ENCODE data around the gene DCT.

Gene DCT

DNA sequence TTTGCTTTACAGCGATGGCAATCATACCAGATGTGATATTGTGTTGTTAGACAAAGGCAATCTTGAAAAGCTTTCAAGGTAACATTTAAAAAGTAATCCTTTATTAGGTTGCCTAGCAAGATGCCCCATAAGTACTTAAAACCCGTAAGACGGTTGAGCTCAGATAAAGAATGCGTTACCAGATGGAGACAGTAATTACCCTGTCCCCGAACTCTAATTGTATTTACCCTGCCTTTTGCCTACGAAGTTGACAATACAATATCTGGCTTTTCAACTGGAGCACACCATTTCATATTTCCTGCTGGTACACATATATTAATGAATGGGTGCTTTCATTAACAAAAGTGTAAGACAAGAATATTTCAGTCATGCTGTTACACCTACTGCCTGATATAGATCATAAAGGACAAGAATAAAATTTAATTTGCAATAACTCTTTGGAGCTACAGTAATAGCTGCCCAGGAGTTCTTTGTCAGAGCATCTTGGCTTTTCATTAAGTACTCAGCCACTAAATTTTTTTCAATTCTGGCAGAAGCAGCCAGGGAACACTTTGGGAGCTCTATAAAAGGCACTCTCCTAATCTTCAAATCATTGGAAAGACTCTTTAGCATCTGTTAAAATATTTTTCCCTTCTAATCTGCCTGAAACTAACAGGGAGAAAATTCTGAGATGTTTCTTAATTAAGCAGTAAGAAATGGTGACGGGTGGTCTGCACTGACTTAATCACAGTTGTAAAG is 63.8 kb downstream of the DCT start:
- H3K4me3 ChIP-seq (ENCODE audit: low read depth, low read length), result no peak overlapping the region
- TF ChIP-seq, protein P1, sequence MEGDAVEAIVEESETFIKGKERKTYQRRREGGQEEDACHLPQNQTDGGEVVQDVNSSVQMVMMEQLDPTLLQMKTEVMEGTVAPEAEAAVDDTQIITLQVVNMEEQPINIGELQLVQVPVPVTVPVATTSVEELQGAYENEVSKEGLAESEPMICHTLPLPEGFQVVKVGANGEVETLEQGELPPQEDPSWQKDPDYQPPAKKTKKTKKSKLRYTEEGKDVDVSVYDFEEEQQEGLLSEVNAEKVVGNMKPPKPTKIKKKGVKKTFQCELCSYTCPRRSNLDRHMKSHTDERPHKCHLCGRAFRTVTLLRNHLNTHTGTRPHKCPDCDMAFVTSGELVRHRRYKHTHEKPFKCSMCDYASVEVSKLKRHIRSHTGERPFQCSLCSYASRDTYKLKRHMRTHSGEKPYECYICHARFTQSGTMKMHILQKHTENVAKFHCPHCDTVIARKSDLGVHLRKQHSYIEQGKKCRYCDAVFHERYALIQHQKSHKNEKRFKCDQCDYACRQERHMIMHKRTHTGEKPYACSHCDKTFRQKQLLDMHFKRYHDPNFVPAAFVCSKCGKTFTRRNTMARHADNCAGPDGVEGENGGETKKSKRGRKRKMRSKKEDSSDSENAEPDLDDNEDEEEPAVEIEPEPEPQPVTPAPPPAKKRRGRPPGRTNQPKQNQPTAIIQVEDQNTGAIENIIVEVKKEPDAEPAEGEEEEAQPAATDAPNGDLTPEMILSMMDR (IDR thresholded peaks at IDR 0.05; ENCODE audit: low read depth, low read length), result no peak

DNA sequence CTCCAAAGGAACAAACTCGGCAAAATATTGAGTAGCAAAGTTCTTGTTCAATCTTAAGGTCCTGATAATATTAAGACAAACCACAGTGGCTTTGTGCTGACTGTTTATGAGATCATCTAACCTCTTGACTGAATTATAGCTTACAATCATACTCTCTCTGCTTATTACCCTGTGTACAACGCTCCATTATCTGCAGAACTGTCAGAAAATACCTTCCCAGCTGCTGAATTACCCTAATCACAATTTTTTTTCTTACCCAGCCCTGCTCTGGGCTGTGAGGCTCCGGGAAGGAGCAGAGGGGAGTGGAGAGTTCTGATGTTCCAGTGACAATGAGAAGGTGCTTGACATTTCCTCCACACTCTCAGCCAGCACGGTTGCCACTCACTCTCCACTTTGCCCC is 64.8 kb downstream of the DCT start:
- TF ChIP-seq, protein P1 (IDR thresholded peaks at IDR 0.05; ENCODE audit: low read depth, low read length), result no peak

DNA sequence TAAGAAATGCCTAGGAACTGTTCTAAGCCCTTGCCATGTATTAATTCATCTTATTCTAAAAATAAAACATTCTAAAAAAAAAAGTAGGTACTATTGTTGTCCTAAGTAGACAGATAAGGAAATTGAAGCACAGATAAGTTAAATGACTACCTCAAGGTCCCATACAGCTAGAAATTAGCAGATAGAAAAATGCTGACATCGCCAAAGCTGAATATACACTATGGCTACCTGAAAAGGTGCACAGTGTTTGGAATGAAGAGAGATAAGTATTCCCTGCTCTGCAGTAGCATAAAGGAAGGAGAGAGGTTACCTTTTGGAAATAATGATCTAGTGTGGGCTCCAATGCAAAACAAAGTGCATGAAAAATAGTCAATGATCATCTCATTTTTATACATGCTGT is 65.3 kb downstream of the DCT start:
- H3K4me3 ChIP-seq (ENCODE audit: low read depth, low read length), result no peak overlapping the region
- TF ChIP-seq, protein P1 (IDR thresholded peaks at IDR 0.05; ENCODE audit: low read depth, low read length), result no peak

More for the DNA sequence above, 64.8 kb downstream of the DCT start:
- H3K4me3 ChIP-seq (ENCODE audit: low read depth, low read length), result no peak overlapping the region

DNA sequence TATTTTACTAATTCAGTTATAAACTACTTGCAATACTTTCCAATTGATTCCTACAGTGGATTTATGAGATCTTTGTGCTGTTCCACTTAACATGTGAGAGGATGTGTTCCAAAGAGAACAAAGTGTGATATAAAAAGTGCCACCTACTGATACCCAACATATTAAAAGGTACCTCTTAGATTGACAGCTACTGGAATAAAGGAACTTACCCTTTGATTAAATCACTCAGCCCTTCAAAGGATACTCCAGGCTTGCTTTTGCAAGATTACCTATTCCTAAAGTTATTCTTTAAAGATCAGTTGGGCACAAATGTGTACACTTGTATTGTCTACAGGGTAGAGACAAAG is 65.9 kb downstream of the DCT start:
- no peak overlapping the region for H3K4me3 ChIP-seq (ENCODE audit: low read depth, low read length)
- TF ChIP-seq, protein P1 (IDR thresholded peaks at IDR 0.05; ENCODE audit: low read depth, low read length), result no peak

DNA sequence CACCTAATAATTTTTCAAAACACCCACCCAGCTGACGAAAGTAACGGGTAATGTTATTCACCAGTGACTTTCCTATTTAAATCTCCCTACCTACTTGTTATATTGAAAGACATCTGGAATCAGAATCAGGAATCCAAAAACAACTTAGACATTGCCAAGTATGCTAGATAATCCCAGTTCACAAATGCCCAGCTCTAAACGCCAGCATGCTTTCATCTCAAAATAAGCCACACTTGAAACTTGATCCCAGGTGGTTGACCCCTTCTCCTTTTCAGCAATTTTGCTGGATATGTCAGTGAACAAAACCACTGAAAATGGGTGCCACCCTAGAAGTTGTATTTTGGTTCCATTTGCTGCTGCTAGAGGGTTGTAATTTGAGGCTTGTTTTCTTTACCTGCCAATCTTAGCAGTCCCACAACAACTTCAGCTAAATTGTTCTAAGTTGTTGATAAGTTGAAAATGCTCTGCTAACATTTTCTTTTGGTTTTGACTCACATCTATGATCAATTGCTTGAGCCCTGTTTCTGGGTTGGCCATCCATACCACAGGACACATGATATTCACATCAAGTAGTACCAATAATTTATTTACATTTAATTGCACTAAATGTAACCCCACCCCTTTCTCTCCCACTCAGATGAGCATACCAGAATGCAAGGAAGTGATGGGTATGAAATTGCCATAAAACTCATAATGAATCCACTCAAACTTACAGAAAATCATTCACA is 66.4 kb downstream of the DCT start:
- TF ChIP-seq, protein P1 (IDR thresholded peaks at IDR 0.05; ENCODE audit: low read depth, low read length), result no peak
- no peak overlapping the region for H3K4me3 ChIP-seq (ENCODE audit: low read depth, low read length)

DNA sequence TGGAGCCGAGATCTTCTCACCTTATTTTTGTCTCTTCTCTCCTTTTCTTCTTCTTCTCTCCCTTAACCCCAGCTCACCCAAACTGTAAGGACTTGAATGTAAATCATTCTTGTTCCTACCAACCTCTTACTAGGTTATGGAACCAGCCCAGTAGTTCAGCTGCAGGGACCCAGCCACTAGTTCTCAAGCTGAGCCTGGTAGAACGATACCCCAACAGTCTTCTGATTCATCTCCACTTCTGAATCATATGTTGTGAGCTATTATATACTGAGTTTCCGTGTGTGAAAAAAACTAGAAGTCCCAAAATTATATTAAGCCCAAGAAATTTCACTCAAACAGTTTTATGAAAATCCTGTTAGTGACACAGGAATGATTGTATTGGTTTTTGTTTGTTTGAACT is 67.7 kb downstream of the DCT start:
- H3K4me3 ChIP-seq (ENCODE audit: low read depth, low read length), result no peak overlapping the region
- TF ChIP-seq, protein P1 (IDR thresholded peaks at IDR 0.05; ENCODE audit: low read depth, low read length), result no peak

DNA sequence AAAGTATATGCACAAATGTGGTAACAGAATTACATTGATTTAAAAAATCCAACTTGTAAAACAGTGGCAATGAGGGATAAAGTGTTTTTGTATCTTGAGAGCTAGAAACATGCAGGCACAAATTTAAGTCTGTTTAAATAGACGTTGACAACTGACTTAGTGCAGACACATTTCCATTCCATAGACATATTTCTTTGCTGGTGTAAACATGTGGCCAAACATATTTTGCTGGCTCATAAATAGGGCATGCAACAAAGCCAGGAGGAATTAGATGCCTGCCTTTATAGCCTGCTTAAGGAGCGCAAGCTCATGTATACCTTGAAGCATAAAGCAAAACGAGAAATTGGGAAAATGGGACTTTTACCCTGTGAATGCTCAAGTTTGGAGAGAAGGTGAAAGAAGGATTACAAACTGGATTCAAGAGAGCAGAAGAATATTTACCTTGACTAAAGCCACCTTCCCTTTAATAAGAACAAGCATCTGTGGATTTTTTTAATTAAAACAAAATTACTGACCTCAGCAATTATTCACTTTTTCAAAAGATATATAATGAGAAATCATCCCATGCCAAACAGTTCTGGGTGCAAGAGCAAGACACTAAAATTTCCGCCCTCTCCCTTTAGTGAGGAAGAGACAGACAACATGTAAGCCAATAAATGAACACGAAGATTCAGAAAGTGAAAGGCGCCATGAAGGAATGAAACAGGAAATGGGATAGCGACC is 71.0 kb downstream of the DCT start:
- no peak overlapping the region for H3K4me3 ChIP-seq (ENCODE audit: low read depth, low read length)
- TF ChIP-seq, protein P1 (IDR thresholded peaks at IDR 0.05; ENCODE audit: low read depth, low read length), result no peak

Measured in WI38 (cell line).